DLD1 (cell line): ENCODE results near the gene POM121L12.

Experiments
- in situ Hi-C: cut with HindIII; loops from 2 replicates; pipeline ENCODE4 v1.10.0; 2017; ENCODE audit warnings: low sequenced_read_pairs

POM121L12 gene

DNA sequence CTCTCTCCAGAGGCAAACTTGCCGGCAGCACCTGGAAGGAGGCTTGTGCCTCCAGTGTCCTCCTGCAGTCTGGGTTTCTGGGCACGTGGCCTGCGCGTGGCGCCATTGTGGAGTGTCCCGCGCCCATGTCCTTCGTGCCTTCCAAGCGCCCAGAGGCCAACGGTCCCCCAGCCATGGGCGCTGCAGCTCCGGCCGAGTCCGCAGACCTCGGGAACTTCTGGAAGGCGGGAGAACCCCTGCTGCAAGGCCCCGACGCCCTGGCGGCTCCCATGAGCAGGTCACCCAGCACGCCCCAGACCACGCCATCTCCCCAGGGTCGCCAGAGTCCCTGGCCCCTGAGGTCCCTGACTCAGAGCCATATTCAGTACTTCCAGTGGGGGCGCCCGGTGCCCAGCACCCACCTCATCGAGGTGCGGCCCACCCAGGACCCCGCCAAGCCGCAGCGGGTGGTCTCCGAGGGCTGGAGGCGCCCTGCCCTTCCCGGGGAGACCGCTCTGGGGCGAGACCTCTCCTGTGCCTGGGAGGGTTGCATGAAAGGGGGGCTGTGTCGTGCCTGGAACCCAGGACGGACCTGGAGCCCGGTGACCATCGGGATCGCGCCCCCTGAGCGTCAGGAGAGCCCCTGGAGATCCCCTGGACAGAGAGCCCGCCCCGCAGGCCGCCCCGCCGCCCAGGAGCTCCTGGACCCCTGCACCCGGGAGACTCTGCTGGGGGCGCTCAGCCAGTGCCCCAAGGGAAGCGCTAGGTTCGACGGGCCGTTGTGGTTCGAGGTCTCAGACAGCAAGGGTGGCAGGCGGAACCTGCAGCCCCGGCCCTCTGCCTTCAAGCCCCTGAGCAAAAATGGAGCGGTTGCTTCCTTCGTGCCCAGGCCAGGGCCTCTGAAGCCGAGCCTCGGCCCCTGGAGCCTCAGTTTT lies at the start of gene POM121L12:
Gene POM121L12 (plus strand): TSS at position 135 of the 914 bp plus-strand sequence. CDS start 39 bp downstream, at position 174.
- in situ Hi-C loops, result no loop called here

DNA sequence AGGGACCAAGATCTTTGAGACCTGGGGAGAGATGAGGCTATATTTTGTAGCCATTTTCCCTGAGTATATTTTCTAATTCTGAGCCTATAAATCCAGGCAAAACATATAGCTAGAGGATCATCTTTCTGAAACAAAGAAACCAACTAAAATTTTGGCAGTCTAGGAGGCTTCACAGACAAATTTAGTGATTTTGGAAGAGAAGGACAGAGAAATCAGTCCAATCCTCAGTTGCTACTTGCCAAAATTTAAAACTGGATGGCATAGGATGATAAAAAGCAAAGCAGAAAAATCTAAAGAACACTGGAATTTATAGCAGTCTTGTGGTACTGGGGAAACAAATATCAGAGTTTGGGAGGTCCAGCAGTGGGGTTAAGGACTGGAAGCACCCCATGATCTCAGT lies 43.4 kb upstream of the POM121L12 start:
- in situ Hi-C loops, result no loop called here

GRCh38 chr7:52992479-52993162 lies 42.8 kb upstream of the POM121L12 start:
- in situ Hi-C loops, result no loop called here

- in situ Hi-C loops, result no loop called here
These were observed 39.8 kb upstream of the POM121L12 start for GRCh38 chr7:52995676-52996075.

- in situ Hi-C loops, result no loop called here
These were observed 34.2 kb upstream of the POM121L12 start for GRCh38 chr7:53001221-53001620.

- in situ Hi-C loops, result no loop called here
These were observed 33.0 kb upstream of the POM121L12 start for GRCh38 chr7:53002389-53002788.

- in situ Hi-C loops, result no loop called here
These were observed 31.6 kb upstream of the POM121L12 start for GRCh38 chr7:53003653-53004445.

GRCh38 chr7:53013925-53014324 lies 21.5 kb upstream of the POM121L12 start:
- in situ Hi-C loops, result no loop called here

DNA sequence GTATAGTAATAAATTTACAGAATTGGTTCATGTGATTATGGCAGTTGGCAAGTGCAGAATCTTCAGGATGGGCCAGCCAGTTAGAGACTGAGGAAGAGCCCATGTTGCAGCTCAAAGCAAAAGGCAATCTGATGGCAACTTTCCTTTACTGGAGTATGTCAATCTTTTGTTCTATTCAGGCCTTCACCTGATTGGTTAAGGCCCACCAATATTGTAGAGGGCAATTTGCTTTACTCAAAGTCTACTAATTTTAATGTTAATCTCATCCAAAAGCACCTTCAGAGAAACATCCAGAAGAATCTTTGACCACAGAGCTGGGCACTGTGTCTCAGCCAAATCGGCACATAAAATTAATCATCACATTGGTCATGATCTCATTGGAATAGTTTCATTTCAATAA lies 20.0 kb upstream of the POM121L12 start:
- in situ Hi-C loops, result no loop called here

- in situ Hi-C loops, result no loop called here
These were observed 12.5 kb upstream of the POM121L12 start for GRCh38 chr7:53022893-53023292.

DNA sequence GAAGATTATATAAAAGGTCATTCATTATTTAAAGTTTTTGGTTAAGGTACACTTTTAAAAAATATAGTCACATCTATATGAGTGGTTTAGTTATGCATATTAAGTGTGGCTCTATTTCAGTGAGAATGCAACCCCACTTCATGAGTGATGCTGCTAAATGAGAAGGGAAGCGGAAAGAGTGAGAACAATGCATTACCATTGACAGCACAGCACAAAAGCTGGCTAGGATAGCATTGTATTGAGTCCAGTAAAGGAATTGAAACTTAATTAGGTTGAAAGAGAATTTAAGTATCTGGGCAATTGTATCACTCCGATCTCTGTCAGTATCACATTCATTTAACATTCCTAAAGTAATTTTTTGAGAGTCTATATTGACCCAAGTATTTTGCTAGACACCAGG lies 13.2 kb downstream of the POM121L12 start:
- in situ Hi-C loops, result no loop called here

DNA sequence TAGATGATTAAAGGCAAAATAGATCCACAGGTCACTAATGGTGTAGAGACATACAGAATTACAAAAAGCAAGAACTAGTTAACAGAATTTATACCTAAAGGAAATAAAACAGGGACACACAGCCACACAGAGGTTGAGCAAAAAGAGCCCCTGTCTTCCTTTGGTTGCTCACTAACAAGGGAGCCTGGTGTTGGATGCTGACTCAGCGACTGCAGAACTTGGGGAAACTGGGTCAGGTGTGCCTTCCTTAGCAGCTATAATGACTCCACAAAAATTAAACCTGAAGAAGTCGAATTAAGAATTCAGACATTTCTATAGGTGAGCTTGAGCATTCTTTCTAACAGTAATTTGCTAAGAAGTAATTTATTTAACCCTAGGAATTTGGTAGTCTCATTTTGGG lies 15.0 kb downstream of the POM121L12 start:
- in situ Hi-C loops, result no loop called here

GRCh38 chr7:53059591-53059990 lies 24.2 kb downstream of the POM121L12 start:
- in situ Hi-C loops, result no loop called here

GRCh38 chr7:53060066-53060465 lies 24.6 kb downstream of the POM121L12 start:
- in situ Hi-C loops, result no loop called here

- in situ Hi-C loops, result no loop called here
These were observed 27.4 kb downstream of the POM121L12 start for GRCh38 chr7:53062796-53063195.

- in situ Hi-C loops, result no loop called here
These were observed 33.2 kb downstream of the POM121L12 start for GRCh38 chr7:53068673-53069072.

- in situ Hi-C loops, result no loop called here
These were observed 35.5 kb downstream of the POM121L12 start for GRCh38 chr7:53070883-53071282.
